H1 (cell line): ENCODE data around the gene PLA1A. TPM values are rescaled to one million over a fixed set of nuclear protein-coding genes. Genes with fewer than 3 reads are reported as not detected.

Experiments
- CTCF ChIA-PET: fragments of 300-600 bp; sonication (Branson Sonifier 250); formaldehyde crosslinking; loops from one replicate; lab custom pipeline; 2021; ENCODE audit not compliant: partially characterized antibody; lab: Charles Lee
- POLR2A ChIA-PET: fragments of 300-600 bp; sonication (Branson Sonifier 250); formaldehyde crosslinking; loops from one replicate; lab custom pipeline; 2021; ENCODE audit warnings: inconsistent platforms; ENCODE audit not compliant: partially characterized antibody; lab: Charles Lee
- DNase-seq, 2 experiments: peaks; one replicate each; pipeline versions ENCODE4 v3.0.0 to v3.0.0-alpha.2; 2010 to 2022; ENCODE audit warnings: low spot score in 2 of 2, low read depth in 1 of 2, mixed read lengths in 1 of 2
- FAIRE-seq: peaks from 2 replicates; lab custom pipeline; 2011; peaks lifted over from hg19 to GRCh38; lab: Jason Lieb, UNC
- H2AFZ ChIP-seq: 2 replicates; pipeline ENCODE4 v1.8.1; 2012; ENCODE audit warnings: low read length, inconsistent platforms
- H2AK5ac ChIP-seq: 2 replicates; pipeline ENCODE4 v1.6.1; 2013; ENCODE audit warnings: low read depth, low read length
- H2BK120ac ChIP-seq: replicated peaks from 2 replicates; pipeline ENCODE3; 2013; ENCODE audit warnings: low read depth, low read length, inconsistent platforms
- H2BK12ac ChIP-seq: 2 replicates; pipeline ENCODE4 v1.6.1; 2013; ENCODE audit warnings: low read depth, low read length
- H2BK15ac ChIP-seq: 2 replicates; pipeline ENCODE4 v1.6.1; 2013; ENCODE audit warnings: low read length
- H2BK20ac ChIP-seq: 2 replicates; pipeline ENCODE4 v1.6.1; 2013; ENCODE audit warnings: low read length
- H2BK5ac ChIP-seq: 2 replicates; pipeline ENCODE4 v1.6.1; 2013; ENCODE audit warnings: low read depth, low read length
- H3K14ac ChIP-seq: 2 replicates; pipeline ENCODE4 v1.6.1; 2013; ENCODE audit warnings: inconsistent platforms; ENCODE audit not compliant: insufficient read length
- H3K18ac ChIP-seq: 2 replicates; pipeline ENCODE4 v1.6.1; 2013; ENCODE audit warnings: low read length; ENCODE audit errors: extremely low read depth
- H3K23ac ChIP-seq: 2 replicates; pipeline ENCODE4 v1.6.1; 2013; ENCODE audit warnings: inconsistent platforms; ENCODE audit not compliant: insufficient read length
- H3K23me2 ChIP-seq: 2 replicates; pipeline ENCODE4 v1.6.1; 2013; ENCODE audit warnings: low read depth, low read length
- H3K27ac ChIP-seq: 2 replicates; pipeline ENCODE4 v1.6.1; 2011; ENCODE audit warnings: low read depth, low read length, inconsistent platforms
- H3K27me3 ChIP-seq, 4 experiments: replicated peaks in 1 of 4; 1 replicate in 1 of 4; 2 replicates in 3 of 4; pipeline versions ENCODE4 v1.6.1 to v1.8.1; 2011 to 2013; ENCODE audit warnings: low read length in 3 of 4, mild to moderate bottlenecking in 3 of 4, inconsistent platforms in 2 of 4, mixed read lengths in 2 of 4, moderate library complexity in 1 of 4; ENCODE audit not compliant: control insufficient read depth in 3 of 4, insufficient read depth in 3 of 4; ENCODE audit errors: extremely low read depth in 1 of 4
- H3K36me3 ChIP-seq, 4 experiments: 2 replicates each; pipeline versions ENCODE4 v1.6.1 to v1.8.1; 2011 to 2013; ENCODE audit warnings: mild to moderate bottlenecking in 4 of 4, low read length in 3 of 4, moderate library complexity in 2 of 4, control low read depth in 1 of 4, inconsistent platforms in 1 of 4; ENCODE audit not compliant: insufficient read depth in 4 of 4, control insufficient read depth in 2 of 4
- H3K4ac ChIP-seq: replicated peaks from 2 replicates; pipeline ENCODE3; 2013; ENCODE audit warnings: low read length, low read depth, mixed read lengths, inconsistent platforms; ENCODE audit not compliant: insufficient read length
- H3K4me1 ChIP-seq, 4 experiments: replicated peaks in 1 of 4; 1 replicate in 1 of 4; 2 replicates in 3 of 4; pipeline versions ENCODE4 v1.6.1 to v1.8.1; 2011 to 2013; ENCODE audit warnings: low read length in 3 of 4, inconsistent platforms in 2 of 4, mixed read lengths in 1 of 4; ENCODE audit not compliant: insufficient read depth in 4 of 4, control insufficient read depth in 3 of 4
- H3K4me2 ChIP-seq, 2 experiments: 2 replicates each; pipeline versions ENCODE4 v1.6.1 to v1.8.1; 2011 to 2013; ENCODE audit warnings: low read depth in 2 of 2, low read length in 2 of 2, control low read depth in 1 of 2, inconsistent platforms in 1 of 2, mild to moderate bottlenecking in 1 of 2; ENCODE audit not compliant: insufficient read depth in 1 of 2
- H3K4me3 ChIP-seq, 4 experiments: fragments of 200-600, 300-600 bp in 1 of 4; sonication (generic), shearing (Covaris generic), sonication (Bioruptor Twin) in 1 of 4; 2 replicates each; pipeline versions ENCODE4 v1.5.1 to v1.8.1; 2011 to 2016; ENCODE audit warnings: low read length in 4 of 4, low read depth in 3 of 4, control low read depth in 2 of 4, inconsistent platforms in 2 of 4, mild to moderate bottlenecking in 2 of 4, mixed read lengths in 1 of 4, moderate library complexity in 1 of 4; ENCODE audit not compliant: insufficient read depth in 2 of 4; ENCODE audit errors: extremely low read depth in 1 of 4
- H3K56ac ChIP-seq: replicated peaks from 2 replicates; pipeline ENCODE3; 2013; ENCODE audit warnings: low read depth, mild to moderate bottlenecking, mixed read lengths, low read length, inconsistent platforms; ENCODE audit not compliant: insufficient read length
- H3K79me1 ChIP-seq: 2 replicates; pipeline ENCODE4 v1.6.1; 2013; ENCODE audit warnings: low read depth, low read length, control low read depth
- H3K79me2 ChIP-seq, 2 experiments: 2 replicates each; pipeline versions ENCODE4 v1.6.1 to v1.8.1; 2012 to 2013; ENCODE audit warnings: low read length in 2 of 2, mild to moderate bottlenecking in 2 of 2, inconsistent platforms in 1 of 2; ENCODE audit not compliant: insufficient read depth in 2 of 2, control insufficient read depth in 1 of 2
- H3K9ac ChIP-seq, 4 experiments: replicated peaks in 1 of 4; 1 replicate in 1 of 4; 2 replicates in 3 of 4; pipeline versions ENCODE4 v1.6.1 to v1.8.1; 2011 to 2013; ENCODE audit warnings: low read depth in 3 of 4, low read length in 3 of 4, control low read depth in 2 of 4, mild to moderate bottlenecking in 2 of 4, moderate library complexity in 2 of 4, inconsistent platforms in 1 of 4; ENCODE audit errors: extremely low read depth in 1 of 4
- H3K9me3 ChIP-seq, 2 experiments: 2 replicates each; pipeline versions ENCODE4 v1.6.1 to v1.8.1; 2012 to 2013; ENCODE audit warnings: mild to moderate bottlenecking in 2 of 2, moderate library complexity in 2 of 2, control low read depth in 1 of 2, inconsistent platforms in 1 of 2, low read depth in 1 of 2, low read length in 1 of 2, mixed read lengths in 1 of 2; ENCODE audit not compliant: insufficient read depth in 2 of 2
- H4K20me1 ChIP-seq, 2 experiments: replicated peaks in 1 of 2; 2 replicates each; pipeline versions ENCODE3 to v1.8.1; 2011 to 2013; ENCODE audit warnings: inconsistent platforms in 2 of 2, low read length in 2 of 2, mild to moderate bottlenecking in 1 of 2; ENCODE audit not compliant: insufficient read depth in 2 of 2, control insufficient read depth in 1 of 2
- H4K5ac ChIP-seq: 2 replicates; pipeline ENCODE4 v1.6.1; 2013; ENCODE audit warnings: low read length, low read depth, mixed read lengths, inconsistent platforms; ENCODE audit not compliant: insufficient read length
- H4K8ac ChIP-seq: 2 replicates; pipeline ENCODE4 v1.8.0; 2013; ENCODE audit warnings: mild to moderate bottlenecking, moderate library complexity, low read length, inconsistent platforms; ENCODE audit not compliant: insufficient read depth; ENCODE audit errors: extremely low read depth
- H4K91ac ChIP-seq: replicated peaks from 2 replicates; pipeline ENCODE3; 2013; ENCODE audit warnings: low read length, mixed read lengths, inconsistent platforms; ENCODE audit not compliant: insufficient read length
- BCL11A ChIP-seq, 2 experiments: IDR thresholded peaks; one replicate each; pipeline ENCODE4 v1.6.1; 2011; ENCODE audit warnings: low read depth in 2 of 2, low read length in 2 of 2, mild to moderate bottlenecking in 2 of 2
- CREB1 ChIP-seq: IDR thresholded peaks from 2 replicates; pipeline ENCODE4 v1.6.1; 2012; ENCODE audit warnings: inconsistent platforms
- EGR1 ChIP-seq: IDR thresholded peaks from 2 replicates; pipeline ENCODE4 v1.6.1; 2011; ENCODE audit warnings: low read depth, low read length, borderline replicate concordance
- KDM1A ChIP-seq: fragments of 200-600, 300-600 bp; sonication (generic); IDR thresholded peaks from 2 replicates; pipeline ENCODE4 v1.7.1; 2016; ENCODE audit warnings: mild to moderate bottlenecking, low read length, borderline replicate concordance
- KDM4A ChIP-seq: IDR thresholded peaks from one replicate; pipeline ENCODE4 v1.7.1; 2012; ENCODE audit warnings: low read depth, mild to moderate bottlenecking, moderate library complexity, low read length, inconsistent platforms; ENCODE audit not compliant: severe bottlenecking
- POLR2A ChIP-seq, 2 experiments: IDR thresholded peaks; 1 replicate in 1 of 2; 2 replicates in 1 of 2; pipeline ENCODE4 v1.6.1; 2011; ENCODE audit warnings: low read depth in 2 of 2, low read length in 2 of 2, mild to moderate bottlenecking in 2 of 2; ENCODE audit errors: control extremely low read depth in 1 of 2
- POLR2AphosphoS5 ChIP-seq: IDR thresholded peaks from 2 replicates; pipeline ENCODE4 v1.6.1; 2011; ENCODE audit warnings: low read depth, low read length
- RBBP5 ChIP-seq: IDR thresholded peaks from 2 replicates; pipeline ENCODE4 v1.7.1; 2012; ENCODE audit warnings: low read depth, mild to moderate bottlenecking, inconsistent platforms, low read length, moderate library complexity, borderline replicate concordance
- RXRA ChIP-seq: IDR thresholded peaks from 2 replicates; pipeline ENCODE4 v1.6.1; 2011; ENCODE audit warnings: low read depth, mild to moderate bottlenecking, low read length, moderate library complexity; ENCODE audit not compliant: insufficient read depth
- SP2 ChIP-seq: IDR thresholded peaks from 2 replicates; pipeline ENCODE4 v1.6.1; 2012; ENCODE audit warnings: mild to moderate bottlenecking, low read length, inconsistent platforms
- TEAD4 ChIP-seq: IDR thresholded peaks from 2 replicates; pipeline ENCODE4 v1.6.1; 2012; ENCODE audit warnings: low read depth, low read length, inconsistent platforms, mixed read lengths
- WGBS, 2 experiments: shearing (Covaris generic) in 1 of 2; methylation state at CpG; one replicate each; pipeline versions ENCODE4 v1.1.6 to v1.1.7; 2013 to 2015; ENCODE audit warnings: low lambda C conversion rate in 2 of 2, mixed read lengths in 2 of 2, inconsistent platforms in 1 of 2, low coverage in 1 of 2, missing lambda C conversion rate in 1 of 2; ENCODE audit not compliant: insufficient replicate concordance in 2 of 2, insufficient coverage in 1 of 2, insufficient read length in 1 of 2; ENCODE audit errors: extremely low coverage in 1 of 2, missing lambda C conversion rate in 1 of 2; 5-methylcytosine and 5-hydroxymethylcytosine counted together
- polyA plus RNA-seq, 7 experiments: library from polyadenylated mRNA; depleted of rRNA in 3 of 7; stranded (reverse) in 5 of 7; unstranded in 2 of 7; fragments of >200 nt in 5 of 7; fragments of 200-250 nt in 2 of 7; gene quantifications; 1 replicate in 5 of 7; 2 replicates in 1 of 7; 4 replicates in 1 of 7; pipeline versions ENCODE4 v1.2.1 to v1.2.3, GENCODE V29; 2011 to 2013; ENCODE audit warnings: missing spikeins in 2 of 7, mixed read lengths in 2 of 7
- total RNA-seq: library from RNA; stranded (reverse); fragmentation: NEBNext Ultra II Directional; extraction: Animal tissue kit (Norgen Biotek cat#: 25700); gene quantifications from 2 replicates; pipeline ENCODE4 v1.2.1, GENCODE V29; 2021

The PLA1A gene
- total and polyA plus RNA-seq, 2 of the 8 experiments (the other 6 are each of a cell fraction or from before 2014, with no cell fraction given), result not detected

DNA sequence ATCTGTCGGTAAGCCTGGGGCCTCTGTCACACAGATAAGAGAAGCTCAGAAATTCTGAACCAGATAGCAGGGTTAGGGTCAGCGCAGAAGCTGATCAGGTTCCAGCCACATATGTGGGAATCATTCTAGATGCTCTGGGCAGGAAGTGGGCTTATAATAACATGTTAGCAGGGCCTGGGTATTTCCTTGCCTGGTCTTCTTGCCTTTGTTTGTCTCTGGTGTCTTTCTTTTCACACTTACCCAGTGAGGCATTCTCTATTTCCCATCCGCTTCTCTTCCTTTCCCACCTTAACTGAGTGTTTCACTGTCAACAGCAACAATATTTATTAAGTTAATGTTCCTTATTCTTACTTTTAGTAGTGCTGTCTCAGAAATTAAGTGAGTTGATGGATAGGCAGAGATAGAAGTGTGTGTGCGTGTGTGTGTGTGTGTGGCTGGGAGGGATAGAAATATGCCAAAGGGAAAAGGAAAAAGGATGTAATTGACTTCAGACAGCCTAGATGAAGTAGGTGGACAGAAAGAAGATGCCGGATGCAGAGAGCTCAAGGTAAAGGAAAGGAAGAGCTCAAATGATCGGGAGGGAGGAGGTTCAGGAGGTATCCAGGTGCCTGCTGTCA lies 2.0 kb downstream of the PLA1A start:
- Histone ChIP-seq H3K18ac (no peak overlapping the region), H4K5ac (no peak overlapping the region), H3K27ac (no peak overlapping the region), H2BK120ac (no peak overlapping the region), H3K23me2 (no peaks in the 10 kb centered on the region; the same call in 1 of the 2 replicates), H3K4me1 (peaks cover 0 to 3% (median 0%) of the 10 kb centered on the region in 4 experiments; a peak in 3 of 7 replicates), H3K9ac (no peak overlapping the region), H2BK5ac (no peak overlapping the region), H3K79me1 (no peaks in the 10 kb centered on the region), H4K8ac (no peak overlapping the region), H3K4ac (no peak overlapping the region), H3K56ac (no peak overlapping the region), H3K27me3 (no peaks in the 10 kb centered on the region), H2BK12ac (no peak overlapping the region), H3K23ac (no peak overlapping the region), H4K20me1 (no peaks in the 10 kb centered on the region), H3K14ac (no peak overlapping the region), H2BK20ac (no peak overlapping the region), H2AK5ac (no peak overlapping the region), H2AFZ (no peak overlapping the region), H3K36me3 (no peaks in the 10 kb centered on the region), H3K79me2 (no peaks in the 10 kb centered on the region), H4K91ac (no peak overlapping the region), H3K4me2 (no peak overlapping the region), H3K9me3 (no peaks in the 10 kb centered on the region), H2BK15ac (no peak overlapping the region), H3K4me3 (no peak overlapping the region)
- ChIA-PET POLR2A (interaction anchor here (1.2 to 1.7 kb wide), 5 partner anchors 9 to 251 kb away, joined by 3 to 4 read pairs (median 4); no protein-coding TSS in a partner anchor), CTCF (interaction anchor here (0.9 to 4.9 kb wide), 17 partner anchors 8 to 817 kb away, joined by 3 to 32 read pairs (median 9); no protein-coding TSS in a partner anchor)
- DNase-seq (no peak), FAIRE-seq (no peak)
- no peak for TF ChIP-seq EGR1
- TF ChIP-seq RBBP5, result no peak
- TF ChIP-seq SP2, result no peak
- no peak for TF ChIP-seq POLR2AphosphoS5
- TF ChIP-seq KDM1A, result no peak
- no peak for TF ChIP-seq RXRA
- no peak for TF ChIP-seq CREB1
- no peak for TF ChIP-seq KDM4A
- TF ChIP-seq POLR2A (IDR thresholded peaks at IDR 0.05; ENCODE audit: control extremely low read depth in 1 of 2, low read depth in 2 of 2, low read length in 2 of 2), result no peak
- no peak for TF ChIP-seq TEAD4
- no peak for TF ChIP-seq BCL11A (IDR thresholded peaks at IDR 0.05; ENCODE audit: low read depth in 2 of 2, low read length in 2 of 2)
- 89% methylated on average over 6 of the region's 6 CpGs; no CpG with 5 or more reads in 1 of the 2 experiments for WGBS, 2 experiments
